Activated naive CD4-positive, alpha-beta T cell treated with anti-CD3 and anti-CD28 coated beads, Interleukin-2, amount 50 U/mL, for 24 hours (primary cell): Measurements from ENCODE around the gene KISS1.

Experiments used
- H3K27ac Mint-ChIP-seq: one replicate; pipeline ENCODE4 v1.8.0; 2021; ENCODE audit warnings: mild to moderate bottlenecking, mixed read lengths
- H3K27me3 Mint-ChIP-seq: one replicate; pipeline ENCODE4 v1.8.0; 2021; ENCODE audit warnings: mixed read lengths
- H3K36me3 Mint-ChIP-seq: one replicate; pipeline ENCODE4 v1.8.0; 2021; ENCODE audit warnings: mixed read lengths
- H3K4me1 Mint-ChIP-seq: one replicate; pipeline ENCODE4 v1.8.0; 2021; ENCODE audit warnings: mixed read lengths
- H3K4me3 Mint-ChIP-seq: one replicate; pipeline ENCODE4 v1.8.0; 2021; ENCODE audit warnings: mild to moderate bottlenecking, mixed read lengths
- H3K9me3 Mint-ChIP-seq: one replicate; pipeline ENCODE4 v1.8.0; 2021; ENCODE audit warnings: mixed read lengths

KISS1 gene

GRCh38 chr1:204145033-204145504 lies 51.2 kb downstream of the KISS1 start:
- Mint-ChIP-seq H3K36me3 (peaks cover 1% of the 10 kb centered on the region), H3K4me1 (no peaks in the 10 kb centered on the region), H3K4me3 (no peak overlapping the region), H3K27me3 (no peaks in the 10 kb centered on the region), H3K9me3 (no peaks in the 10 kb centered on the region), H3K27ac (no peak overlapping the region)

DNA sequence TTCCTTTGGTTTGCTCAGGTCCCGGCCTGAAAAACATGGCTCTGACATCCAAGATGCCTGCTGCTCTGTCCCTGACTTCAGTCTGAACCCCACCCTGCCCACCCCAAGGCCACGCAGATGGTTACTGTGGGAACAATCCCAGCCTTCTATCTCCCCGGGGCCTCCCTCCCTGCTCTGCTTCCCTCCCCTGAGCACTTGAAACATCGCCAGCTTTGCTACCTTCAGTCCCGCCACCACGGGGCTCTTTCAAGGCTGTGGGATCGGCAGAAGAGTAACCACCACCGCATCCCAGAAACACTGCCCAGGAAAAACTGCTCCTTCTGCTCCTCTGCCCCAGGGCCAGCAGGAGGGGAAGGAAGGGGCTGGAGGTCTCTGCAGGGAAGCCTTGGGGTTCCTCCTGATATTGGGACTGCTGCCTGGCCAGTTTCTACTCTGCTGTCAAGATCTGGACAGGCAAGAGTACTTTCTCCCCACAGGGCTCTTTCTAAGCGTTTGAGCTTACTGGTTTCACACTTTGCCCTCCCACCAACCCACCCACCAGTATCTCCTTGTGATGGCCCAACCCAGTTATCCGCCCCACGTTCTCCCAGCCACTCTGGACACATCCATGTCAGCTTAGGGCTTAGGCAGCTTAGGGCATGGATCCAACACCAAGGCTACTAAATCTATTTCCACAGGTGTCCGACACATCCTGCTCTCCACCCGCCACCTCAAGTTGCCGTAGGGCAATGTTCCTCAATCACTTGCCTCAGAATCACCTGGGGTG lies 52.8 kb downstream of the KISS1 start:
- Mint-ChIP-seq H3K9me3 (no peaks in the 10 kb centered on the region), H3K27me3 (no peaks in the 10 kb centered on the region), H3K4me1 (no peaks in the 10 kb centered on the region), H3K36me3 (peaks cover 4% of the 10 kb centered on the region), H3K4me3 (no peak overlapping the region), H3K27ac (no peak overlapping the region)

GRCh38 chr1:204142032-204142974 lies 54.0 kb downstream of the KISS1 start:
- Mint-ChIP-seq H3K36me3 (peaks cover 4% of the 10 kb centered on the region), H3K27me3 (no peaks in the 10 kb centered on the region), H3K4me1 (no peaks in the 10 kb centered on the region), H3K4me3 (no peak overlapping the region), H3K9me3 (no peaks in the 10 kb centered on the region), H3K27ac (no peak overlapping the region)

GRCh38 chr1:204141131-204141530 lies 55.2 kb downstream of the KISS1 start:
- Mint-ChIP-seq H3K4me1 (no peaks in the 10 kb centered on the region), H3K27me3 (no peaks in the 10 kb centered on the region), H3K4me3 (no peak overlapping the region), H3K9me3 (no peaks in the 10 kb centered on the region), H3K27ac (no peak overlapping the region), H3K36me3 (peaks cover 4% of the 10 kb centered on the region)
